Left renal cortex interstitium (tissue), 4 donors: Measurements from ENCODE around the gene RHAG. TPM values are rescaled to one million over a fixed set of nuclear protein-coding genes. Genes with fewer than 3 reads are reported as not detected.

Experiments
- DNase-seq, 4 donors: peaks; one replicate each; pipeline ENCODE4 v3.0.0-alpha.2; 2013; ENCODE audit warnings: low read depth in 4 of 4, low spot score in 2 of 4, missing footprints in 1 of 4
- polyA plus RNA-seq, 4 donors: library from polyadenylated mRNA; unstranded; fragments of 120-200 nt; gene quantifications; one replicate each; pipeline ENCODE4 v1.2.1, GENCODE V29; 2013; ENCODE audit not compliant: insufficient read length in 4 of 4

RHAG gene
- polyA plus RNA-seq, 4 donors: 0.47 to 3.6 (median 1.2) TPM

DNA sequence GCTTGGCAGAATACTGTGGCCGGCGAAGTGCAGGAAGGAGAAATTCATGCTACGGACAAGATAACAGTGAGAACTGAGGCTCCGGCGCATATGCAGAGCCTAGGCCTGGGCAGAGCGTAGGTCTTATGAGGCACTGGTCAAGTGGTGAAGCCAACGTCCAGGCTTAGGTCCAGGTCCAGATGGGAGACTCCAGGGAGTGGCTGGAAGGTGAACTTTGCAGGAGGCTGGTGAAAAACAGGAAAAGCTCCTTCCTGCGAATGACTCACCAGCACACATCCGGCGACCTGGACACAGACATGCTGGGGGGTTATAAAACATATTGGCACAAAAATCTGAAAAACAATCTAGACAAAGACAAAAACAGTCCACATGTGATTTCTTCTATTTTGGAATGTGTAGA lies 70.8 kb downstream of the RHAG start:
- DNase-seq: no peak

DNA sequence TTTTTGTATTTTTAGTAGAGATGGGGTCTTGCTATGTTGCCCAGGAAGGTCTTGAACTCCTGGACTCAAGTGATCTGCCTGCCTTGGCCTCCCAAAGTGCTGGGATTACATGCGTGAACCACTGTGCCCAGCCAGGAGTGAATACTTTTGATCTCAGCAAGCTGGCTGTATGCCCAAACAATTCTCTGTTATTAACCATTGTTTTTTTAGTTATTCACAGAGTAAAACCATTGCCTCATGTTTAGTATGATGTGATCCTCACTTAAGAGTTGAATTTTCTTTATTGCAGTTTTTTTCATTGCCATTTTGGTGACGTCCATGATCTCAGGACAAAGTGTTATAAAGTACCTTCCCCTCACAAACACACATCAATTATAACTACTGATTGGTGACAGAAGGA lies 71.4 kb downstream of the RHAG start:
- no peak for DNase-seq

DNA sequence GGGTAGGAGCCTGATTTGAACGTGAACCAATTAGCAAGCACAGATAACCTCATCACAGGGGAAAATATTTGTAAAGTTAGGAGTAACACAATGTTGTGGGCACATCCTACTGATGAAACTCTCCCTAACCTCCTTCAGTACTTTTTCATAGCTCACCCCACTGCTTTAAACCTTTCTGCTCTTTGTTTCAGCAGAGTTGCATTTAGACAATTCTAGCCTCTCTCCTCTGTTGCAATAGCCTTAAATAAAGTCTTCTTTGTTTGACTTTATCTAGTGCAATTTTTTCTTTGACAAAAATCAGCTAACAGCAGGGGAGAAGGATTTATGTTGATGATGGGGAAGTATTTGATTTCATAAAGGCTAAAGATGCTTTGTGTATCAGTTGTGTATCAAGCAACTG lies 72.1 kb downstream of the RHAG start:
- no peak for DNase-seq

DNA sequence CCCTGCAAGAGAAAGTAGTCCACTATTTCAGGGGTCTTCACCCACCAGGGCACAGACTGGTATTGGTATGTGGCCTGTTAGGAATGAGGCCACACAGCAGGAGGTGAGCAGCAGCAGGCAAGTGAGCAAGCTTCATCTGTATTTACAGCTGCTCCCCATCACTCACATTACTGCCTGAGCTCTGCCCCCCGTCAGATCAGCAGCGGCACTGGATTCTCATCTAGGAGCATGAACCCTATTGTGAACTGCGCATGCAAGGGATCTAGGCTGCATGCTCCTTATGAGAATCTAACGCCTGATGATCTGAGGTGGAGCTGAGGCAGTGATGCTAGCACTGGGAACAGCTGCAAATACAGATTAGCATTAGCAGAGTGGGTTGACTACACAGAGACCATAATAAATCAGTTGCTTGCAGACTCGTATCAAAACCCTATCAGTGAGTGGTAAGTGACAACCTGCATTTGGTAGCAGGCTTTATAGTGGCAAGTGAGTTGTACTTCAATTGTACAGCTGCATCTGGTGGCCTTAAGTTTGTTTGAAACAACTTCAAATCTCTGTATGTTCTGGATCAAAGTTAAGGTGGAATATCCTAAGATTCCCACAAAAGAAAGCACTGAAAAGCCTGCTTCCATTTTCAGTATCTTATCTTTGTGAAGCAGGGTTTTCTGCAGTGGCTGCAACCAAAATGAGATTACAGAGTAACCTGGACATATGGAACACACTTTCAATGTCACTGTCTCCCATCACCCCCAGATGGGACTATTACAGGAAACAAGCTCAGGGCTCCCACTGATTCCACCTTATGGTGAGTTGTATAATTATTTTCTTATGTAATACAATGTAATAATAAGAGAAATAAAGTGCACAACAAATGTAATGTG lies 73.4 kb downstream of the RHAG start:
- no peak for DNase-seq

DNA sequence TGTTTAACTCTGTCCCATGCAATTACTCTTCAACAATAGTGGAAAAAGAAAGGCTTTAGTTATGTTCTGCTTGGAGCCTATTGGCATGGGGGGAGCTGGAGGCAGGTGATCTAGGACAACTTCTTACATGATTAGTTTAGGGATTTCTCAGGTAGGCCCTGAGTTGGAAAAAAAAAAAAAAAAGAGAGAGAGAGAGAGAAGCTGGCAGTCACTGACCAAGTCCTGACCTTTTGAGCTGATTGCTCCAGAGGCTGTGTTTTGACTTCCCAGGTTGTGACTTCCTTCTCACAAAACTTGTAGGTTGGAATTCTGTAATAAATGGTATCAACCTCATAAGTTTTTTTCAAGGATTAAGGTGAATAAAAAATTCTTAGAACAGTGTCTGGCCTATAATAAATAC lies 78.4 kb downstream of the RHAG start:
- DNase-seq: no peak

DNA sequence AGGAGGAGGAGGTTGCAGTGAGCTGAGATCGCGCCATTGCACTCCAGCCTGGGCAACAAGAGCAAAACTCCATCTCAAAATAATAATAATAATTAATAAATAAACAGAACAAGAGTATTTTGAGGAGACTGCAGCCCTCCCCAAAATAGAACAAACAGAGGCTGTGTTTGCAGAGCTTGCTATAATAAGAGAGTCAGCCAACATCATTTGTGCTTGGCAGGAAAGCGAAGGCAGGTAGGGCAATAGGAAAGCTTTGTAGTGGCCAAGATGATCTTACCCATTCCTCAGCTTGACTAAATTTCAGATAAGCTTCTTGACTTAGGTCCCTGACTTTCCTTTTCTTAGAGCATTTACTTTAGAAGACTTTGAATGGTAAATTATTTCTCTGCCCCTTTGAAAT lies 79.5 kb downstream of the RHAG start:
- no peak for DNase-seq

DNA sequence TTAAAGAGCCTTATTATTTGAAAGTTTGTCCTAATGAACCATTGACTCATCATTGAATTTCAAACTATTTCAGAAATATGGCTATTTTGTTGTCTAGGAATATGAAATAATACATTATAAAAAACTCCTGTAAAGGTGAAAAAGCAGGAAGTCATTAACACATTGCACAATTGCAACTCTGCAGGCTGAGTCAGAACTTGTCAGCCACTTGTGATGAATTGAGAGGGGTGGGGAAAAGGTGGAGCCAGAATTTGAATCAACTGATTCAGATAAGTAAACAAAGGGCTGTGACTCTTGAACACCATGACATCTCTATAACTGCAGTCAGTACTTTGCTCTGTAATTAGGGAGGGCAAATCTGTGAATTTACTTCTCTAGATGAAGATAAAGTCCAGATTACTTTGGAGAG lies 80.2 kb downstream of the RHAG start:
- DNase-seq: no peak

DNA sequence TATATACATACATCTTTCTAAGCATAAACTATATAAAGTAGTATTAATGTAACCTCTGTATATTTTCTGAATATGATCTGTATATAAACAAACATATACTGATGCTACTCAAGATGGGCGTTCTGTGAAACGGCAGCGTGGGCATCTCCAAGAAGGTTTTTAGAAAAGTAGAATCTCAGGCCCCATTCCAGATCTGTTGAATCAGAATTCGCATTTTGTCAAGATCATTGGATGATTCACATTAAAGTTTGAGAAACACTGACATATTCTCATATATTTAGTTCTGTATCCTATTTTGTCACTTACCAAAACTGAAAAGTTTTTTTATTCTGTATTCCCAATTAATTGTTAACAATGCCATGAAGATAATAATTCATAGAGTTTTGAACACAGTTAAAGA lies 80.7 kb downstream of the RHAG start:
- no peak for DNase-seq

Other genes starting within 250 kb of the RHAG start
- 10 to 100 TPM; 37.0 to 59.0 (median 50.1) TPM for gene MMUT, start 173.6 kb downstream of the RHAG start, polyA plus RNA-seq
- gene CENPQ, start 173.5 kb downstream of the RHAG start, polyA plus RNA-seq: 10 to 100 TPM; 11.4 to 16.3 (median 12.6) TPM
- gene GLYATL3, start 136.9 kb downstream of the RHAG start, polyA plus RNA-seq: not detected
- gene C6orf141, start 86.2 kb downstream of the RHAG start, polyA plus RNA-seq: under 1 TPM; 0.33 to 0.98 (median 0.75) TPM
- under 1 TPM in 3 of 4 donors, not detected in 1; 0.10 to 0.16 (median 0.16) TPM for gene CRISP2, start 76.7 kb upstream of the RHAG start, polyA plus RNA-seq
- under 1 TPM in 3 of 4 donors, not detected in 1; 0.16 to 0.49 (median 0.34) TPM for gene CRISP3, start 107.5 kb upstream of the RHAG start, polyA plus RNA-seq
- not detected for gene PGK2, start 150.4 kb upstream of the RHAG start, polyA plus RNA-seq
- gene CRISP1, start 229.7 kb upstream of the RHAG start, polyA plus RNA-seq: not detected